HS-5 (cell line): Measurements from ENCODE around the gene DEGS2.
"Not testable (repeated sequence)": the region's sequence is repeated elsewhere in the genome, so short reads cannot be mapped to it uniquely, and the experiment has no call there.

Experiments used
- DNase-seq: peaks from one replicate; pipeline ENCODE4 v3.0.0-alpha.2; 2012; ENCODE audit warnings: low read depth

The DEGS2 gene

DNA sequence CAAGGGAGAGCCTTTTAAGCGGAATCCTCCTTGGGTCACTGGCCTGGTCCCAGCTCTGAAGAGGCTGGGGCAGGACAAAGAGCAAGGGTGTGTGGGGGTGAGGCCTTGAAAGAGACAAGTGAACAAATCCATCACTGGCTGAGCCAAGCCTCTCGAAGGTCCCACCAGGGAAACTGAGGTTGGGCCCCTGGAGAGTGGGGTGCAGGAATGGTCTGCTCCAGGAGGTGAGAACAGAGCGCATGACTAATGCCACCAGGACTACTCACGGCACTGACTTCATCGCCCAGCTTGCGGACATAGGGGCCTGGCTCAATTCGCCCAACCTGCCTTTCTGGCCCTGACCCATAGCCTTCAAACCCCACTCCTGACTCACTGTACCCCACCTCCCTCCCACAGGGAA, 19.2 kb upstream of the DEGS2 start:
- DNase-seq = no peak

- no peak for DNase-seq
Measured at GRCh38 chr14:100176811-100177327, 17.4 kb upstream of the DEGS2 start.

GRCh38 chr14:100173353-100173752, 13.9 kb upstream of the DEGS2 start:
- no peak for DNase-seq

GRCh38 chr14:100172811-100173210, 13.4 kb upstream of the DEGS2 start:
- no peak for DNase-seq

DNA sequence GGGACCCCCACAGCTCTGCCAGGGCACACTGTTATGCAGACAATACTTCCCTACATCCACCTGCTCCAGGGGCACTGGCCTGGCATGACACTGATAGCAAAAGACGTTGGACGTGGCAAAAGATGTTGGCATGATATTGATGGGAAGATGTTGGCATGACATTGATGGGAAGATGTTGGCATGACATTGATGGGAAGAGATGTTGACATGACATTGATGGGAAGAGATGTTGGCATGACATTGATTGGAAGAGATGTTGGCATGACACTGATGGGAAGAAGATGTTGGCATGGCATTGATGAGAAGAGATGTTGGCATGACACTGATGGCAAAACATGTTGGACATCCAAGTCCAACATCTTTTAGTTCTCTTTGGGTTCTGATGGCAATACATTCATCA, 11.4 kb upstream of the DEGS2 start:
- DNase-seq = no peak

DNA sequence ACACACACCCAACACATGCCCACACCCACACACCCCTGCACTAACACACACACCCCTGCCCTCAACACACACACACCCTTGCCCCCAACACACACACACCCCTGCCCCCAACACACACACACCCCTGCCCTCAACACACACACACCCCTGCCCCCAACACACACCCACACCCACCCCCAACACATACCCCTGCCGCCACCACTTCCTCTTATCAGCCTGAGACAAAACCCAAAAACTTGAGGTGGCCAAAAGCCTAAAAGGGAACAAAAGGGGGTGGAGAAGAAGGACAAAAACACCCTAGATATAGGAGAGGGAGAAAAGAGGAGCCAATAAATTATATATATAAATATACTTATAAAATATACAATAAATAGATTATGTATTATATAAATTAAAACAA, 9.1 kb upstream of the DEGS2 start:
- DNase-seq = no peak

GRCh38 chr14:100165831-100166440, 6.5 kb upstream of the DEGS2 start:
- DNase-seq = no peak

GRCh38 chr14:100165376-100165775, 5.9 kb upstream of the DEGS2 start:
- DNase-seq = no peak

DNA sequence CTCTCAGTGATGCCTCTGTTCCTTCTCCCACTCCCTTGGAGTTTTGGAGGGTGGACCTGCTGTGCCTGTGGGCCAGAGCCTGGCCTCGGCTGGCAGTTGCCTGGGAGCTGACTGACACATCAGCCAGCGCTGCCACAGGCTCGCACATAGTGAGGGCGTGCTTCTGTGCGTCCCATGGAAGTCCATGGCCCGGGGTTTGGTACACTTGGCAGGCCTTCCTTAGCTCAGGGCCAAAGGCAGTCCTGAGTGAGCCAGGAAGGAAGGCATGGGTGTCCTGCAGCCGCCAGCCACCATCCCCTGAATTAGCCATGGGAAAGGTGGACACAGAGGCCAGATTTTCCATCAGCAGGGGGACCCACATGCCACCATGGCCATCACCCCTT, 1.1 kb upstream of the DEGS2 start:
- no peak for DNase-seq

DNA sequence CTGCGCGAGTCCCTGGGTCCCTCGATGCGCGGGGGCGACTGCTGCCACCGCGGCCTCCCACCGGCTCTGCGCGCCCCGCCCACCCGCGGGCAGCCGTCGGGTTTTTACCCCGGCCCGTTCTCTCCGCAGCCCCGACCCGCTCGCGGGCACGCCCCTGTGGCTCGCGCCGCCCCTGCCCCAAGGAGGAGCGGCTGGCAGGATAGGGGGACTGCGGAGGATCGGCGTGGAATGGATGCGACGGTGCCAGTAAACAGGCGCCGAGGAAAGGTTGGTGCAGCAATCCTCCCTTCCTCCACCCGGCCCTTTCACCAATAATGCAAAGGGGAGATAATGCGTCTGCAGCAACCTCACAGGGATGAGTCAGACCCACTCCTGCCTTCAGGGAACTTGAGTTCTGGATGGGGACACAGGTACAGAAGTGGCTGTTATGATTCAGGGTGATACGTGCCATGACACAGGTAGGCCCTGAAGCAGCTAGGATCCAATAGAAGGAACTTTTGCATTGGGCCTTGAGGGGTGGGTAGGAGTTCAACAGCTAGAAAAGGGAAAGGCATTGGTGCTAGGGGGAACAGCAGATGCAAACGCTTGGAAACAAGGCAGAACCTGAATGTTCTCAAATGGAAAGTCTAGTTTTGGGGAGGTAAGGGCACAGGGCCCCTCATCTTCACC, 554 bp upstream of the DEGS2 start:
- DNase-seq = no peak

GRCh38 chr14:100158566-100159093, 815 bp downstream of the DEGS2 start:
- DNase-seq = no peak

DNA sequence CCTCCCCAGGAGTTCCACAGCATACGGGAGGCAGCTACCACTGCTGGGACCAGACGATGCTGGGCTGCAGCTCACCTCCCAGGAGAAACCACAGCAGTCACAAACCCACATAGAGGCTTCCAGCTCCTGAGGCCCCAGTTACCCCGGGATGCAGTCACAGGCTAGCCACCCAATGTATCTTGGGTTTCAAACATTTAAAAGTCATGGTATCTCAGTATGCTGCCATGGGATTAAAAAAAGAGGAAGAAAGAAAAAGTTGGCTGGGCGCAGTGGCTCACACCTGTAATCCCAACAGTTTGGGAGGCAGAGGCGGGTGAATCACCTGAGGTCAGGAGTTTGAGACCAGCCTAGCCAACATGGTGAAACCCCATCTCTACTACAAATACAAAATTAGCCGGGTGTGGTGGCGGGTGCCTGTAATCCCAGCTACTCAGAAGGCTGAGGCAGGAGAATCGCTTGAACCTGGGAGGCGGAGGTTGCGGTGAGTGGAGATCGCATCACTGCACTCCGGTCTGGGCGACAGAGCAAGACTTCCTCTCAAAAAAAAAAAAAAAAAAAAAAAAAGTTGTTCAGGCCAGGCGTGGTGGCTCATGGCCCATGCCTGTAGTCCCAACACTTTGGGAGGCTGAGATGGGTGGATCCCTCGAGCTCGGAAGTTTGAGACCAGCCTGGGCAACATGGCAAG, 1.8 kb downstream of the DEGS2 start:
- DNase-seq = not testable (repeated sequence)

DNA sequence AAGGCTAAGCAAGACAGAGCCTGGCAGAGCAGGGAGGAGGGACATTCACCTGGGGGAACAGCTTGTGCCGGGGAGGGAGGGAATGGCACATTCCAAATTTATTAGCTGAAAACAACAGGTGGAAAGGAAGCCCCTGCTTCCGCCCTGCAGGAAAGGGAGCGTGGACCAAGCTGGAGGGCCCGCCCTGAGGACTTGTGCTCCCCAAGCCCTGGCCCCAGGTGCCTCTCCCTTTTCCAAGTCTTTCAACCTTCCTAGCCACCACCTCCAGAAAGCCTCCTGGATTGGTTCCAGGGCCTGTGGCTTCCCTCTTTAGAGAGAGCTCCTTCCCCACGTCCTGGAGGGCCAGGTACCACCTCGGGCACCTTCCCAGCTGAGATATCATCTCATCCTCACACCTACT, 2.7 kb downstream of the DEGS2 start:
- DNase-seq = no peak

- no peak for DNase-seq
Measured at GRCh38 chr14:100155756-100156616, 3.5 kb downstream of the DEGS2 start.

DNA sequence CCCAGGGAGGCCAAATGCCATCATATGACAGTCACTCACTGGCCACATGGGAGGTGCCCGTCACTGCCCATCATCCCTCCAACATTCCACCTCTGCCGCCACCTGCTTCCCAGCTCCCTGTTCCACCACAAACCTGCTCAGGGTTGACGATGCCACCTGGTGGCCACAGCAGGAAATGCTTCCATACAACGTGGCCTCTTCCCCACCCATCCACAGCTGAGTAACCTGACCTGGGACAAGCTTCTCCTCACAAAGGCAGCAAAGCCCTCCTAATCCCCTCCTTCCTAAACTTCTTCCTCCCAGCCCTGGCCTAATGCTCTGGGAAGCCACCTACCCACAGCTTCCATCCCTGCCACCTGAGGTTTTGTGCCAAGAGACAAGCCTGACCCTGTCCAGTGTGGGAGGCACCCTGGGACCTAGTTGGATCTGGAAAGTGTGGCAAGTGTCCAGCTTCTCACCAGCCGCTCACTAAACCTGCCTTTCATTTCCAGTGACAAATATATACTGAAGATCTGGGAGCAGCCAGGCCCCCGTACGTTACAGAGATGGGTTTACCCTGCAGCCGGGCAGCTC, 4.3 kb downstream of the DEGS2 start:
- DNase-seq = no peak

DNA sequence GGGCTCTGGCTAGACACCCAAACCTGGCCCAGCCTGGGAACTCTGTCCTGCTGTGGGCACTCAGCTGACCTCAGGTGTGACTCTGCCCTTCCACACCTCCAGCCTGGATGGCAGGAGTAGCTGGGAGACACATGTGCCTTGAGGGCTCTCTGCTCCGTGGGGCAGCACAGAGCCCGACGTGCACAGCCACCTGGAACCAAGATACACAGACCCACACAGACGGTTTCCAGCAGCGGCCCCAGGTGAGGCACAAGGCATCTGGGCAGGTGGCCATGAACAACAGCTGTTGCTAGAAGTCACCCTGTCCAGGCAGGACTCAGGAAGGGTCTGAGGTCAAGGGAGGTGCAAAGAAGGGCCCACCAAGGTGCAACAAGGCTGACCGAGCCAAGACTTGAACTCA, 5.9 kb downstream of the DEGS2 start:
- DNase-seq = no peak

GRCh38 chr14:100152091-100152490, 7.4 kb downstream of the DEGS2 start:
- no peak for DNase-seq

- DNase-seq = no peak
Measured at GRCh38 chr14:100150932-100151587, 8.4 kb downstream of the DEGS2 start.

DNA sequence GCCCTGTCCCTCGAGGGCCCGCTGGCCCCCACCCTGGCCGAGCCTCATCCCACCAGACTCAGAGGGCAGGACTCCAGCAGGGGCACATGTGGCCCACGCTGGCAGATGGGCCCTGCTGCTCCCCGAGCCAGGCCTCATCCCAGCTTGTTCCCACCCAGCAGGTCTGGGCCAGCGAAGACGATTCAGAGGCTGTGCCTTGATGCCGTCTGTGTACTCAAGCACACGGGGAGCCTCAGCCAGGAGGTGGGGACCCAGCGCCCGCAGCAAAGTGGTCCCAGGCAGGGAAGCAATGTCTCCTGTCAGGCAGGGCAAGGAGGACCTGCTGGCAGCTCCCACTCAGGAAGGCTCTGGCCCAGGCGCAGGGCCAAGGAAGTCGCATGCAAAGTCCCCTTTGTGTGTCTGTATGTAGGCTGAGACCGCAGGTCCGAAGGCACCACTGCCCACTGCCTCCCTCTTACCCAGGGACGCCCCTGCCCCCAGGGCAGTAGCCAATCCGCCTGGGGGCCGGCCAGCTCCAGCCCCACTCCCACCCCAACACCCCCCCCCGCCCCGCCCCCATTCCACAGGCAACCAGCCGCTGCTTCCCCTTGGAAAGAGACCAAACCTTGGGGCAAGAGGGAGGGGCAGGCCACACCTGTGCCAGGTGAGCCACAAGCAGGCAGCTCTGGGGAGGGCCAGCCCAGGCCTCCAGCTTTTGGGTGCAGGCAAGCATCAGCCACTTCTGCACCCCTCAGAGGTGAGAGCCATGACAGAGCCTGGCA, 9.4 kb downstream of the DEGS2 start:
- DNase-seq = no peak
